GM23248 (cell line): Measurements from ENCODE around the gene ZNF462. TPM values are rescaled to one million over a fixed set of nuclear protein-coding genes. Genes with fewer than 3 reads are reported as not detected.

Experiments
- DNase-seq: peaks from one replicate; pipeline ENCODE4 v3.0.0-alpha.2; 2015
- H2AFZ ChIP-seq: fragments of 200-600 bp; sonication (generic); 2 replicates; pipeline ENCODE4 v1.6.1; 2016; ENCODE audit warnings: antibody characterized with exemption
- H3F3A ChIP-seq: fragments of 200-600 bp; sonication (generic); 2 replicates; pipeline ENCODE4 v1.6.1; 2016; ENCODE audit warnings: mild to moderate bottlenecking, antibody characterized with exemption, mixed run types; ENCODE audit not compliant: insufficient read depth
- H3K27ac ChIP-seq: fragments of 200-600 bp; sonication (generic); 2 replicates; pipeline ENCODE4 v1.5.1; 2016; ENCODE audit warnings: mild to moderate bottlenecking
- H3K27me3 ChIP-seq: fragments of 200-600 bp; sonication (generic); replicated peaks from 2 replicates; pipeline ENCODE4 v1.6.1; 2016; ENCODE audit warnings: mild to moderate bottlenecking; ENCODE audit not compliant: insufficient read depth
- H3K36me3 ChIP-seq: fragments of 200-600 bp; sonication (generic); 2 replicates; pipeline ENCODE4 v1.6.1; 2016; ENCODE audit warnings: low read depth, mild to moderate bottlenecking
- H3K4me1 ChIP-seq: fragments of 200-600 bp; sonication (generic); 2 replicates; pipeline ENCODE4 v1.6.1; 2016; ENCODE audit warnings: mild to moderate bottlenecking; ENCODE audit not compliant: insufficient read depth
- H3K4me2 ChIP-seq: fragments of 200-600 bp; sonication (generic); one replicate; pipeline ENCODE4 v1.6.1; 2016; ENCODE audit warnings: mild to moderate bottlenecking; ENCODE audit not compliant: unreplicated experiment
- H3K4me3 ChIP-seq: fragments of 200-600 bp; sonication (generic); 2 replicates; pipeline ENCODE4 v1.5.1; 2016; ENCODE audit warnings: mild to moderate bottlenecking
- H3K79me2 ChIP-seq: fragments of 200-600 bp; sonication (generic); 2 replicates; pipeline ENCODE4 v1.6.1; 2016; ENCODE audit warnings: mild to moderate bottlenecking; ENCODE audit not compliant: insufficient read depth
- H3K9ac ChIP-seq: fragments of 200-600 bp; sonication (generic); 2 replicates; pipeline ENCODE4 v1.6.1; 2016; ENCODE audit warnings: mild to moderate bottlenecking
- H3K9me2 ChIP-seq: fragments of 200-600 bp; sonication (generic); 2 replicates; pipeline ENCODE4 v1.6.1; 2016; ENCODE audit warnings: mixed run types, mild to moderate bottlenecking, moderate library complexity; ENCODE audit not compliant: insufficient read depth
- H3K9me3 ChIP-seq: fragments of 200-600 bp; sonication (generic); one replicate; pipeline ENCODE4 v1.6.1; 2017; ENCODE audit warnings: low read depth
- H4K20me1 ChIP-seq: fragments of 200-600 bp; sonication (generic); 2 replicates; pipeline ENCODE4 v1.6.0; 2016; ENCODE audit not compliant: insufficient read depth
- EZH2 ChIP-seq: fragments of 200-600 bp; sonication (generic); IDR thresholded peaks from 2 replicates; pipeline ENCODE4 v1.6.1; 2018; ENCODE audit warnings: antibody characterized with exemption, mild to moderate bottlenecking; ENCODE audit not compliant: insufficient read depth, poor library complexity, severe bottlenecking
- EZH2phosphoT487 ChIP-seq: fragments of 200-600 bp; sonication (generic); IDR thresholded peaks from 2 replicates; pipeline ENCODE4 v1.6.1; 2018; ENCODE audit warnings: antibody characterized with exemption, moderate library complexity, mild to moderate bottlenecking, low read depth; ENCODE audit not compliant: insufficient read depth
- WGBS, 2 experiments: methylation state at CpG; one replicate each; pipeline ENCODE4 v1.1.6; 2015 to 2017; ENCODE audit warnings: low lambda C conversion rate in 2 of 2, low coverage in 1 of 2; ENCODE audit errors: missing lambda C conversion rate in 2 of 2; 5-methylcytosine and 5-hydroxymethylcytosine counted together
- in situ Hi-C: fragments of 300-500 bp; cut with MboI; formaldehyde crosslinking; loops from 2 replicates; pipeline ENCODE4 v1.15.0; 2020
- polyA plus RNA-seq: library from polyadenylated mRNA; unstranded; fragments of >200 nt; fragmentation: Nextera tagmentation; extraction: Ambion mirVana; gene quantifications from 2 replicates; pipeline ENCODE4 v1.2.1, GENCODE V29; 2016
- total RNA-seq: library from RNA; depleted of rRNA; stranded (reverse); fragments of >200 nt; shearing (Covaris generic); gene quantifications from 2 replicates; pipeline ENCODE4 v1.2.3, GENCODE V29; 2014

ZNF462 gene
- total and polyA plus RNA-seq, 2 experiments from 2014 or later: 1.1 to 5.0 TPM

DNA sequence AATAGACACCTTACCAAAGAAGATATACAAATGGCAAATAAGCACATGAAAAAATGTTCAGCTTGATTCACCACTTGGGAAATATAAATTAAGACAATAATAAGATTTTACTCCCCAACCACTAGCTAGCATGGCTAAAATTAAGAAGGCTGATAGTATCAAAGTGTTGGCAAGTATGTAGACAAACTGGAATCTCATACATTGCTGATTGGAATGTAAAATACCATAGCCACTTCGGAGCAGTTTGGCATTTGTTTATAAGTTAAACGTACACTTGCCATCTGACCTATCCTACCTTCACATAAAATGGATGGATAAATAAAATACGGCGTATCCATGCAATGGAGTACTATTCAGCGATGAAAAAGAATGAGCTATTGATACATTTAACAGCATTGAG is 129.2 kb downstream of the ZNF462 start:
- no peaks in the 10 kb centered on the region for H3K9me2 ChIP-seq
- no peak overlapping the region for H2AFZ ChIP-seq
- H3K36me3 ChIP-seq: no peaks in the 10 kb centered on the region
- no peak for DNase-seq
- no peaks in the 10 kb centered on the region for H3K4me1 ChIP-seq
- in situ Hi-C loops: no loop called here
- no peaks in the 10 kb centered on the region for H3K79me2 ChIP-seq
- WGBS, 2 experiments: 95% methylated on average over 5 of the region's 5 CpGs
- no peaks in the 10 kb centered on the region for H4K20me1 ChIP-seq
- no peak overlapping the region for H3K4me3 ChIP-seq
- no peaks in the 10 kb centered on the region for H3K9me3 ChIP-seq
- H3F3A ChIP-seq: no peaks in the 10 kb centered on the region
- no peaks in the 10 kb centered on the region for H3K27me3 ChIP-seq
- H3K27ac ChIP-seq: no peak overlapping the region
- H3K9ac ChIP-seq: no peak overlapping the region
- H3K4me2 ChIP-seq: no peak overlapping the region
- no peak for TF ChIP-seq EZH2

- Histone ChIP-seq H3K4me2 (no peak overlapping the region), H2AFZ (no peak overlapping the region), H4K20me1 (no peaks in the 10 kb centered on the region), H3K4me1 (no peaks in the 10 kb centered on the region), H3K4me3 (no peak overlapping the region), H3K27me3 (no peaks in the 10 kb centered on the region), H3K36me3 (no peaks in the 10 kb centered on the region), H3K27ac (no peak overlapping the region), H3K79me2 (no peaks in the 10 kb centered on the region), H3K9ac (no peak overlapping the region), H3K9me3 (no peaks in the 10 kb centered on the region), H3K9me2 (no peaks in the 10 kb centered on the region), H3F3A (no peaks in the 10 kb centered on the region)
- TF ChIP-seq EZH2phosphoT487 (no peak), EZH2 (no peak)
- 92 to 100% methylated on average over 1 of the region's 1 CpG for WGBS, 2 experiments
- no peak for DNase-seq
- in situ Hi-C loops: no loop called here
These were observed 130.6 kb downstream of the ZNF462 start for GRCh38 chr9:106993603-106994002.

- in situ Hi-C loops: no loop called here
- no peaks in the 10 kb centered on the region for H3K79me2 ChIP-seq
These were observed 131.5 kb downstream of the ZNF462 start for GRCh38 chr9:106994463-106994862.

GRCh38 chr9:107000218-107000617 is 137.3 kb downstream of the ZNF462 start:
- DNase-seq: no peak
- WGBS, 2 experiments: 83 to 88% methylated on average over 3 of the region's 3 CpGs
- TF ChIP-seq EZH2: no peak
- TF ChIP-seq EZH2phosphoT487: no peak
- H3K9me2 ChIP-seq: no peaks in the 10 kb centered on the region
- no peak overlapping the region for H2AFZ ChIP-seq
- H3K4me1 ChIP-seq: no peaks in the 10 kb centered on the region
- in situ Hi-C loops: no loop called here
- H3F3A ChIP-seq: no peaks in the 10 kb centered on the region
- no peaks in the 10 kb centered on the region for H3K27me3 ChIP-seq
- H3K4me2 ChIP-seq: no peak overlapping the region
- H3K4me3 ChIP-seq: no peak overlapping the region
- H4K20me1 ChIP-seq: no peaks in the 10 kb centered on the region
- H3K9me3 ChIP-seq: no peaks in the 10 kb centered on the region
- H3K27ac ChIP-seq: no peak overlapping the region
- H3K9ac ChIP-seq: no peak overlapping the region
- H3K79me2 ChIP-seq: no peaks in the 10 kb centered on the region
- no peaks in the 10 kb centered on the region for H3K36me3 ChIP-seq

More at GRCh38 chr9:106994463-106994862, 131.5 kb downstream of the ZNF462 start:
- Histone ChIP-seq H3K9me2 (no peaks in the 10 kb centered on the region), H3F3A (no peaks in the 10 kb centered on the region), H2AFZ (no peak overlapping the region), H3K4me1 (no peaks in the 10 kb centered on the region), H3K4me3 (no peak overlapping the region), H3K4me2 (no peak overlapping the region), H3K27ac (no peak overlapping the region), H3K9ac (no peak overlapping the region), H3K27me3 (no peaks in the 10 kb centered on the region), H4K20me1 (no peaks in the 10 kb centered on the region), H3K36me3 (no peaks in the 10 kb centered on the region), H3K9me3 (no peaks in the 10 kb centered on the region)
- no peak for TF ChIP-seq EZH2
- TF ChIP-seq EZH2phosphoT487: no peak
- no peak for DNase-seq
- 53 to 59% methylated on average over 4 of the region's 4 CpGs for WGBS, 2 experiments

DNA sequence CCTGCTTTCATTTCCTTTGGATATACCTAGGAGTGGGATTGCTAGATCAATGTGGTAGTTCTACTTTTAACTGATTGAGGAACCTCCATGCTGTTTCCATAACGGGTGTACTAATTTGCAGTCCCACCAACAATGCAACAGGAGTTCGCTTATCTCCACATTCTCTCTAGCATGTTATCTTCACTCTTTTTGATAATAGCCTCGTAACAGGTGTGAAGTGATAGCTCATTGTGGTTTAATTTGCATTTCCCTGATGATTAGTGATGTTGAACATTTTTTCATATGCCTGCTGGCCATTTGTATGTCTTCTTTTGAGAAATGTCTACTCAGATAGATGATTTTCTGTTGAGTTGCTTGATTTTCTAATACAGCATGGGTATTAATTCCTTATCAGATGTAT is 142.2 kb downstream of the ZNF462 start:
- Histone ChIP-seq H3K9ac (no peak overlapping the region), H3K9me3 (no peaks in the 10 kb centered on the region), H3K4me3 (no peak overlapping the region), H3K4me2 (no peak overlapping the region), H3K9me2 (no peaks in the 10 kb centered on the region), H3F3A (no peaks in the 10 kb centered on the region), H3K79me2 (no peaks in the 10 kb centered on the region), H3K27me3 (no peaks in the 10 kb centered on the region), H2AFZ (no peak overlapping the region), H3K4me1 (no peaks in the 10 kb centered on the region), H4K20me1 (no peaks in the 10 kb centered on the region), H3K27ac (no peak overlapping the region), H3K36me3 (no peaks in the 10 kb centered on the region)
- DNase-seq: no peak
- WGBS, 2 experiments: 91 to 95% methylated on average over 3 of the region's 3 CpGs
- in situ Hi-C loops: no loop called here
- no peak for TF ChIP-seq EZH2
- TF ChIP-seq EZH2phosphoT487: no peak
